K562 (cell line): ENCODE measurements around the gene IRF9. TPM values are rescaled to one million over a fixed set of nuclear protein-coding genes. Genes with fewer than 3 reads are reported as not detected.
A peak's percentile ranks its signal among the peaks of the same experiment; 100 is the strongest.

Source experiments
- BRD9 ChIP-seq: fragments of 450-650 bp; IDR thresholded peaks from 2 replicates; pipeline ENCODE4 v1.6.1; 2018; ENCODE audit warnings: low read depth; ENCODE audit not compliant: partially characterized antibody
- CEBPG ChIP-seq, 3 experiments: fragments of 200-800 bp in 1 of 3; sonication (Bioruptor generic) in 1 of 3; sonication (generic) in 1 of 3; formaldehyde crosslinking in 1 of 3; IDR thresholded peaks in 2 of 3; conservative IDR thresholded peaks in 1 of 3; 2 replicates each; pipeline versions ENCODE4 v1.6.1 to v1.8.0; 2016 to 2022; ENCODE audit warnings: missing compliant biosample characterization in 2 of 3, missing genetic modification characterization in 2 of 3, mild to moderate bottlenecking in 1 of 3, missing genetic modification reagents in 1 of 3
- CHAMP1 ChIP-seq: fragments of 450-650 bp; IDR thresholded peaks from 2 replicates; pipeline ENCODE4 v1.6.1; 2016; ENCODE audit warnings: mild to moderate bottlenecking
- CREB3 ChIP-seq: fragments of 450-650 bp; conservative IDR thresholded peaks from 2 replicates; pipeline ENCODE4 v1.6.1; 2016; ENCODE audit warnings: missing genetic modification characterization, low read depth, mild to moderate bottlenecking, missing compliant biosample characterization, moderate library complexity
- CREB3L1 ChIP-seq: fragments of 450-650 bp; IDR thresholded peaks from 2 replicates; pipeline ENCODE4 v1.6.1; 2014; ENCODE audit warnings: low read depth, mild to moderate bottlenecking, moderate library complexity, borderline replicate concordance
- EP400 ChIP-seq: fragments of 450-650 bp; IDR thresholded peaks from 2 replicates; pipeline ENCODE4 v1.6.1; 2017; ENCODE audit warnings: antibody characterized with exemption, mild to moderate bottlenecking, moderate library complexity
- JUND ChIP-seq, 2 experiments: IDR thresholded peaks; 2 replicates in 1 of 2; 3 replicates in 1 of 2; pipeline ENCODE4 v1.6.1; 2011; ENCODE audit warnings: borderline replicate concordance in 2 of 2, low read depth in 2 of 2, low read length in 2 of 2, improper control_type of control experiment in 1 of 2, missing biosample characterization in 1 of 2, missing genetic modification characterization in 1 of 2, missing genetic modification reagents in 1 of 2
- MAFG ChIP-seq: fragments of 450-650 bp; conservative IDR thresholded peaks from 2 replicates; pipeline ENCODE4 v1.6.1; 2016; ENCODE audit warnings: missing genetic modification characterization, missing compliant biosample characterization
- MBD1 ChIP-seq: fragments of 250-450 bp; sonication (Bioruptor Pico); IDR thresholded peaks from 2 replicates; pipeline ENCODE4 v1.8.0; 2022; ENCODE audit warnings: inconsistent platforms
- NFE2 ChIP-seq: IDR thresholded peaks from 2 replicates; pipeline ENCODE4 v1.6.1; 2014; ENCODE audit warnings: antibody characterized with exemption, low read depth
- PYGO2 ChIP-seq: fragments of 450-650 bp; IDR thresholded peaks from 2 replicates; pipeline ENCODE4 v1.6.1; 2016; ENCODE audit warnings: mild to moderate bottlenecking, missing genetic modification characterization, moderate library complexity, missing compliant biosample characterization
- SRSF3 ChIP-seq: fragments of 200-400 bp; formaldehyde crosslinking; IDR thresholded peaks from 2 replicates; pipeline ENCODE4 v1.6.1; 2016; ENCODE audit warnings: mild to moderate bottlenecking, low read length, moderate library complexity; ENCODE audit not compliant: insufficient read depth
- ZNF239 ChIP-seq: fragments of 250-450 bp; sonication (Bioruptor Pico); IDR thresholded peaks from 2 replicates; pipeline ENCODE4 v1.4.0; 2020; ENCODE audit warnings: mild to moderate bottlenecking
- ZNF280B ChIP-seq: fragments of 250-450 bp; sonication (Bioruptor Pico); IDR thresholded peaks from 2 replicates; pipeline ENCODE4 v1.5.1; 2021; ENCODE audit warnings: mild to moderate bottlenecking
- polyA plus RNA-seq, 8 experiments: library from polyadenylated mRNA; depleted of rRNA in 4 of 8; stranded (reverse) in 5 of 8; unstranded in 3 of 8; fragments of >200 nt; fragmentation: Nextera tagmentation in 2 of 8; fragmentation: Illumina TruSeq in 1 of 8; extraction: Ambion mirVana in 2 of 8; extraction: Trizol in 1 of 8; gene quantifications; 2 replicates each; pipeline versions ENCODE4 v1.2.1 to v1.2.3, GENCODE V29; 2011 to 2014; ENCODE audit warnings: inconsistent platforms in 1 of 8, missing spikeins in 1 of 8
- total RNA-seq, 7 experiments: library from RNA; depleted of rRNA in 6 of 7; stranded (reverse); fragments of >200 nt in 6 of 7; fragmentation: Illumina TruSeq in 2 of 7; extraction: Trizol in 2 of 7; gene quantifications; 2 replicates each; pipeline versions ENCODE4 v1.2.1 to v1.2.3, GENCODE V29; 2011 to 2021; ENCODE audit warnings: low replicate concordance in 1 of 7

Gene IRF9
- total and polyA plus RNA-seq, 9 of the 15 experiments (the other 6 are each of a cell fraction or from before 2014, with no cell fraction given): 0.79 to 14.8 (median 6.1) TPM

GRCh38 chr14:24195186-24196070 lies 34.4 kb downstream of the IRF9 start, which contains the start of gene TM9SF1 (continued):
- peak; percentile 80 for TF ChIP-seq JUND (IDR thresholded peaks at IDR 0.05; ENCODE audit: borderline replicate concordance, low read depth, low read length)
- TF ChIP-seq JUND (tag; IDR thresholded peaks at IDR 0.05; ENCODE audit: borderline replicate concordance, low read depth, low read length): peak; percentile 37; the same call in 1 of the 3 replicates
- TF ChIP-seq EP400: peak; percentile 93
- TF ChIP-seq BRD9: no peak
- no peak for TF ChIP-seq ZNF280B (CRISPR knock-in tag)
- peak; percentile 83 for TF ChIP-seq NFE2
- peak; percentile 96 for TF ChIP-seq CREB3L1
- TF ChIP-seq CEBPG (CRISPR knock-in tag; IDR thresholded peaks at IDR 0.05): no peak; the same call in 1 of the 2 replicates
- no peak for TF ChIP-seq CEBPG (tag; conservative IDR thresholded peaks at IDR 0.05 in 1 of 2, IDR thresholded peaks at IDR 0.05 in 1 of 2)
- TF ChIP-seq SRSF3: no peak
- TF ChIP-seq MBD1: no peak
- no peak for TF ChIP-seq CHAMP1
- TF ChIP-seq MAFG (tag): no peak
- no peak for TF ChIP-seq ZNF239 (CRISPR knock-in tag)
- TF ChIP-seq PYGO2 (tag): no peak
- TF ChIP-seq CREB3 (tag): no peak
